Prostate gland (tissue), 2 donors: ENCODE results near the gene PRPF18.

ENCODE experiments used
- CTCF ChIP-seq, 4 experiments: fragments of 200-600 bp in 2 of 4; fragments of 450-650 bp in 2 of 4; sonication (generic) in 2 of 4; IDR thresholded peaks; 1 replicate in 3 of 4; 2 replicates in 1 of 4; pipeline ENCODE4 v1.5.1; 2016 to 2019; ENCODE audit warnings: antibody characterized with exemption in 4 of 4, mild to moderate bottlenecking in 2 of 4, moderate library complexity in 2 of 4
- POLR2A ChIP-seq: fragments of 450-650 bp; IDR thresholded peaks from one replicate; pipeline ENCODE4 v1.6.1; 2016; ENCODE audit warnings: antibody characterized with exemption, mild to moderate bottlenecking
- POLR2AphosphoS5 ChIP-seq: sonication (generic); formaldehyde crosslinking; IDR thresholded peaks from one replicate; pipeline ENCODE4 v1.6.1; 2017; ENCODE audit warnings: antibody characterized with exemption

GRCh38 chr10:13631594-13631993, 44.8 kb downstream of the PRPF18 start:
- TF ChIP-seq CTCF (IDR thresholded peaks at IDR 0.05), result no peak
- no peak for TF ChIP-seq POLR2A
- TF ChIP-seq POLR2AphosphoS5, result no peak
